Measurements from ENCODE around the gene SHISA9.
A peak's percentile ranks its signal among the peaks of the same experiment; 100 is the strongest.

Gene SHISA9

DNA sequence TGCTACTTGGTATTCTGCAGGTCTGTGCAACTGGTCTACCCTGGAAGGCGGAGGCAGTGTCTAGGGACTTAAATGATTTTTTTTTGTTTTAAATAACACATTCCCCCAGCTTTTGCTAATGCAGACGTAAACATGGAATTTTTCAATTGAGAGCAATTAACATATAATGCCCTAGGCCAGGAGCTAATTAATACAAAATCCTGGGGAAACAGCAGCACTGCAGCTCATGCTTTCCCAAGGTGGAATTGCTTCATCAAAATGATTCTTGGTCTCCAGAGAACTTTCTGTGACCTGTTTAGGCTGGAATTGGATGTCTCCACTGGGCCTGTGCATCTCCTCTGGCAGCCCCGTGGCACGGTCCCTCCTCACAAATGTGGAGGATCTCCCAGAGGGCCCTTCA is 50.6 kb downstream of the SHISA9 start:
- DNase-seq (ENCODE audit: low read depth): no peak

DNA sequence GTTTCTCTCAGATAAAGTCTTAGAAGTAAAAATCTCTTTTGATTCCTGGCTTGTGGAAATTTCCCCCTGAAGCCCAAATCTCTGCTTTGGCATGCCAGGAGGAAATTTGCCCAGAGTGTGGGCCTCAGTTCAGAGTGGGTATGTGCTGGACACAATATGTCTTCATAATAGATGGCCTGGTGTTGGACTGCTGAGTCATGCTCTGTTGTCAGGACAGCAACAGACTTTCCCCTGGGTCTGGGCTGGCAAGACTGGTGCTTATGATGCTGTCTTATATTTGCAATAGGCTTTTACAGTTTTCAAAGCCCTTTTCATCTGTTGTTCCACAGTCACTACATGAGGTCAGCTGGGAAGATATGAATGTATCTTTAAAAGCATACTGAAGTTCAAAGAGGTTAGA is 57.0 kb downstream of the SHISA9 start:
- no peak for DNase-seq (ENCODE audit: low read depth)

DNA sequence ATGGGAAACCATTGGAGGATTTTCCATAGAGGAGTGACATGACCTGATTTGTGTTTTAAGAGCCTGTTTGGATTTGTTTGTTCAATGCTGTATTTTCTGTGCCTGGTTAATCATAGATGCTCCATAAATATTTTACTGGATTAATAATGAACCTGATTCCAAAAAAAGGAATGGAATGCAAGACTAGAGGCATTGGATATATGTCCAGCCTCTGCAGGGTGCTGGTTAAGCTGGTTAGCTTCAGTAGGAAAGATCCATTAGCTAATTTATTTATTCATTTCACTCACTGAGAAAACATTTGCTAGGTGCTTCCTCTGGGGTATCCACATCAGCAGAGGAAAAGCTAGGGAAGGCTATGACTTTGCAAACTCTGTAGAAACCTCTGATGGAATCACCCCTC is 57.7 kb downstream of the SHISA9 start:
- no peak for DNase-seq (ENCODE audit: low read depth)

DNA sequence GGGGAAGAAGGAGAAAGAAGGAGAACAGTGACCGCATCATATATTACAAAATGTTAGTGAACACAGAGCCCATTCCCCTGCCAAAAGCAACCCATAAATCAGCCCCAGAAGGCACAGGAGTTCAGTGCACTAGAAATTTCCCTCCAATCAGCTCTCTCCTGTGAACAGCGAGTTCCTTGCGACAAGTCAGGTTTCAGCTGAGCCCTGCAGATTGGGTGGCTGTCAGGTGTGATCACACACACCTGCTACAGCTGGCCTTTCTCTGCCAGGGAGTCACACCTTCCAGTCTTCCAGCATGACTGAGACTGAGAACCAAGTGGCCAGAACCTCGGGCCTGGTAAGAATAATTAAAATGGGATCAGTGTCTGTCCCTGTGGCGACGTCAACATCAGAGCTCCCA is 60.2 kb downstream of the SHISA9 start:
- DNase-seq (ENCODE audit: low read depth): no peak

- no peak for DNase-seq (ENCODE audit: low read depth)
These were observed 63.1 kb downstream of the SHISA9 start for GRCh38 chr16:12964461-12964860.

DNA sequence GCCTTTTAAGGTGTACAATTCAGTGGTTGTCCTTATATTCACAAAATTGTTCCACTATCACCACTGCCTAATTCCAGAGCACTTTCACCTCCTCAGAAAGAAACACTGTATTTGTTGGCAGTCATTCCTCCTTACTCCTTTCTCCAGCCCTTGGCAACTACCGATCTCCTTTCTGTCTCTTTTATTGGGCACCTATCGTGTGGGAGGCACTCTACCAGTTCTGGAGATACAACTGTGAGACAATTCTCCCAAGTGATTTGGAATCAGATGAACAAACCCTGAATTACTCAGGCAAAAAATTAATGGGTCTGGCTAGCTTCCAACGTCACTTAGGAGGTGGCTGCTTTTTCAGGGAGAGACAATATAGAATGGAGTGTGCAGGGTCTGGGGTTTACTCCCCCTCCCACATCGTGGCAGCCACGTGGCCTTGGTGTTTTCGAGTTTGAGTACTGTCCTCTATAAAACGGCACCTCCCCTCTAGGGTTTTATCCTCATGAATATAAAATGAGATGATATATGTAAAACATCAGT is 63.9 kb downstream of the SHISA9 start:
- DNase-seq (ENCODE audit: low read depth): no peak

GRCh38 chr16:12971241-12971640 is 69.8 kb downstream of the SHISA9 start:
- DNase-seq (ENCODE audit: low read depth): peak; percentile 3

DNA sequence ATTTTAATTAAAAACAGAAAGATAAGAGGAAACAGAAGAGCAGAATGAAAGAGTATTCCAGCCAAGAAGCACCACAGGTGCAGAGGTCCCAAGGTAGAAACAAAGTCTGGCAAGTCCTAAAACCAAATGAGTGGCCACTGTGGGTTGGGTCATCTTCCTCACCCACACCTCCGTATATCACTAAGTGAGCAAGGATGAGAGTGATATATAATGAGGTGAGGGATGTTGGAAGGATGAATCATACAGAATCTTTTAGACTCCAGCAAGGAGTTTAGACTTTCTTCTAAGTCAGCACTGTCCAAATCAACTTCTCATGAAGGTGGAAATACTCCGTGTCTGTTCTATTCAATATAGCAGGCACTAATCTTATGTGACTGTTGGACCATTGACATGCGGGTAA is 70.8 kb downstream of the SHISA9 start:
- DNase-seq (ENCODE audit: low read depth): no peak

DNA sequence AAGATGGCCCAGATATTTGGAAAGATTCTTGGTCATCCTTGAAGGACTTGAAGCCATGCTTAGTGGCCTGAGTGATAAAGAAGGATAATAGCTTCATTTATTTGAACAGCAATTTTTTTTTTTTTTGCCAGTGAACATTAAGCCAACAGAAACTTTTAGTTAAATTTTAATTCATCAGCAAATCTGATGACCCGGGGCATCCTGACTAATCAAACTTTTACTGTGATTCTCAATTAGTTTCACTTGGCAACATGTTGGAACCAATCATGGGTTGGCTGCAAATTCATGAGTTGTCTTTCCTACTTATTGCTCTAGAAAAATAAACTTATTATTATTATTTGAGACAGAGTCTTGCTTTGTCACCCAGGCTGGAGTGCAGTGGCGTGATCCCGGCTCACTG is 74.4 kb downstream of the SHISA9 start:
- DNase-seq (ENCODE audit: low read depth): no peak

DNA sequence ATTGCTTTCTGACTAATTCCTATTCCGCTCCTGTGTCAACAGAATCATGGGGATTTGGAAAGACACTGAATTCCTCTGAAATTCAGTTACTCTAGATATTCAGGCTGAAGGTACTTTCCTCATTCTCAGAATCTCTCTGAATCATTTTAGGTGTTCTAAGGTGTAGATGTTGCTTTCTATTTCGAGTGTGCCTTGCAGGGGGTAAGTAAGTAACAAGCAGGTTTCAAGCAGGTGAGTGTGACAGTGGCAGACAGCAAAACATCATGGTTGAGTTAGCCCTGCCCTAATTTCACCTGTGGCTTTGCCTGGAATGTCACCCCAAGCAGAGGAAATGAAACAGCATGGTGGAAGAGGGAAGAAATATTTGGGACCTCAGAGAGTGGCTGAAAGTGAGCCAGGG is 75.1 kb downstream of the SHISA9 start:
- DNase-seq (ENCODE audit: low read depth): no peak

DNA sequence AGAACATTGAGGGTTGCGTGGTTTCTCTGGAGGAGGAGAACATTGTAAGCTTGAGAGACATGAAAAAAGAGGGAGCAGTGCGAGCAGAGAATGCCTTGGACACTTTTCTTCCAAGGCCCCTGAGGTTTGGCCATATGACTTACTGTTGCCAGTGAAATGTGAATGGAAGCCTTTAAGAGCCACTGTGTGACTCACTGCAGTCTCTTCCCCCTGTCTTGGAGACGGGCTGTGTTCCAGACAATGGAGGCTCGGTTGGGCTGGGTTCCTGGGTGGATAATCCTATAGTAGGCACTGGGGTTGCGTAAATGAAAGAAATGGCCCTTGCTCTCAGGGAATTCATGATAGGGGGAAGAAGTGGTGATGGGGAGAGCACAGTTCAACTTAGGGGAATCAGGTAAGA is 75.5 kb downstream of the SHISA9 start:
- DNase-seq (ENCODE audit: low read depth): no peak

DNA sequence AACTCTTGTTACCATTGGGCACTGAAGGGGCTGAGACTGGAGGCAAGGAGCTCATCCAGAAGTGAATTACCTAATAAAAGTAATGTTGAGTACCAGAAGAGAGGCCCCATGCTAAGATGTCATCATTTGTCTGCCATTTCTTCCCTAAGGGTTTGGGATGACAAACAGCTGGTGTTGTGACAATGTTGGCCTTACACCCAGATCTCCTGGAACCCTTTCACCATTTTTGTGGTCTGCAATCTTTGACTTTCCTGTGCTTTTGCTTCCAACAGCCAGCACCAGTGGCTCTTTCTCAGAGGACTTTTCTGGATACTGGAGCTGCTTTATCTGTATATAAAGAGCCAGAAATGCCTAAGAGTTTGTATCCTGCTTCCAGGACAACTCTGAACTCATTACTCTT is 84.1 kb downstream of the SHISA9 start:
- no peak for DNase-seq (ENCODE audit: low read depth)

- no peak for DNase-seq (ENCODE audit: low read depth)
These were observed 86.7 kb downstream of the SHISA9 start for GRCh38 chr16:12988071-12988470.

GRCh38 chr16:12992066-12992465 is 90.7 kb downstream of the SHISA9 start:
- DNase-seq (ENCODE audit: low read depth): no peak

DNA sequence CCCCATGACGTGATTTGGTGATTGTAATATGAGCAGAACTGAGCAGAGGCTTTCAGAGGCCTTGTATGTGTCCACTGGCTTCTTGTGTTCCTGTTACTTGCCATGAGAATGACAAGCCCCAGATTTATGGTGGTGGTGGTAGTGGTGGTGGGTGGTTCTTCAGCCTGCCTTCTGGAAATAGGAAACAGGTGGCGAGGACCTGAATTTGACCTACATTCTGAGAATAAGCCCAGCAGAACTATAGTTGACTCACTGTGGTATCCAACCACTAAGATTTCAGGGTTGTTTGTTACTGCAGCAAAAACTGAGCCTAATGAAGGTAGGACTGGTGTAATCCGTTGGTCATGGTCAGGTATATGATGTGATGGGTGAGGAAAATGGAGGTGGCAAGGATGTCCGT is 93.0 kb downstream of the SHISA9 start:
- no peak for DNase-seq (ENCODE audit: low read depth)

GRCh38 chr16:12995721-12996372 is 94.4 kb downstream of the SHISA9 start:
- DNase-seq (ENCODE audit: low read depth): no peak

DNA sequence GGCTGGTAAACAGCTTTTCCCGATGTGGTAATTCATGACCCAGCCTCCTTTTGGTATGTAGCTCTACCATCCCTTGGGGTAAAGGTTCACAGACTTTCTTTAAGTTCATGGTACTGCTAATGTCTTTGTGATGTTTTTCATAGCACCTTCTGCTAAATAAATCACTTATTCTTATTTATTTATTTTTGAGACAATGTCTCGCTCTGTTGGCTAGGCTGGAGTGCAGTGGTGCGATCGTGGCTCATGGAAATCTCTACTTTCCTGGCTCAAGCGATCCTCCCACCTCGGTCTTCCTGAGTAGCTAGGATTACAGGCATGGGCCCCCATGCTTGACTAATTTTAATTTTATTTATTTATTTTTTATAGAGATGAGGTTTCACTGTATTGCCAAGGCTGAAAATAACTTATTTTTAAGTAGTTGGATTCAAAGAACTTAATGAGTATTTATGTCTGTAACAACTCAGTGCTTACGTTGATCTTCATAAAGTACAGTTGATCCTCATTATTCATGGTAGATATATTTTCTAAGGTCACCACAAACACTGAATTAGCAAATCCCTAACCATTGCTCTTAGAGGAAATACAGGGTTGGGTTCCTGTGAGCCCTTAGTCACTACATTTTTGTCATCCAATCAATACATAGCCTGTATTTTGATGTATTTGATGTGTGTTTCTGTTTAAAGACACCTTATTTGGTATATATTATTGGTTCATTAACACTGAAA is 97.1 kb downstream of the SHISA9 start:
- DNase-seq (ENCODE audit: low read depth): no peak

DNA sequence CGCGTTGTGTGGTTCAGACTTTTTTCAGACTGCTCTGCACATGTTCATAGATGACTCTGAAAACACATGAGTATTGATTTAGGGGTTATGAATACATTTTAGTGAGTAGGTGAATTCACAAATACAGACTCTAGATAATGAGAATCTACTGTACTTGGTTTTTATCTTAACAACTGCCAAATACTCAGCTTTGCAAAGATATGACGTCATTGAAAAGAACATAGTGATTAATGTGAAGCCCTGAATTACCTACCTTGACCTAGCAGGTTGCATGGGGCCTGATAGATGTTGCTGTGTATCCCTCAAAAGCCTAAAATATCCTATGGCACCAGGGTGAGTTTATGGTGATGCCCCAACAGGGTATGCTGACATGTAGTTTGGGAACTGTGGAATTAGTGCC is 98.0 kb downstream of the SHISA9 start:
- DNase-seq (ENCODE audit: low read depth): no peak

GRCh38 chr16:13005721-13006247 is 104.4 kb downstream of the SHISA9 start:
- no peak for DNase-seq (ENCODE audit: low read depth)

DNA sequence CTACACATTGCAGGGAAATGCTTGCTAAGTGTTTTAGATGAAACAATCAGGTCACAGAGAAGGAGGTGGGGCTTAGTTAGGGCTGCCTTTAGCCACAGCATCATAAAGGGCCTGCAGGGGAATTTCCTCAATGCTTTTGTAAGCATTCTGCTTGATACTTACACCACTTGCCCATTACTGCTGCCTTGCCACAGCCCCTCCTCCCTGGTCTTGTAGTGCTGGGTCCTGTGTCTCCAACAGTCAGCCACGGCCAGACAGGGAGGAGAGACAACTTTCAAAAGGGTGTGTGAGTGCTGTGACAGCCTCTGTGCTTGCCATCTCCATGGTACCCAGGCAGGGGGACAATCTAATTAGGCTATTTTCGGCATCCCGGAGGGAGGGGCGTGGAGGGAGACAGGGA is 111.2 kb downstream of the SHISA9 start:
- no peak for DNase-seq (ENCODE audit: low read depth)

- DNase-seq (ENCODE audit: low read depth): no peak
These were observed 111.6 kb downstream of the SHISA9 start for GRCh38 chr16:13013043-13013442.

DNA sequence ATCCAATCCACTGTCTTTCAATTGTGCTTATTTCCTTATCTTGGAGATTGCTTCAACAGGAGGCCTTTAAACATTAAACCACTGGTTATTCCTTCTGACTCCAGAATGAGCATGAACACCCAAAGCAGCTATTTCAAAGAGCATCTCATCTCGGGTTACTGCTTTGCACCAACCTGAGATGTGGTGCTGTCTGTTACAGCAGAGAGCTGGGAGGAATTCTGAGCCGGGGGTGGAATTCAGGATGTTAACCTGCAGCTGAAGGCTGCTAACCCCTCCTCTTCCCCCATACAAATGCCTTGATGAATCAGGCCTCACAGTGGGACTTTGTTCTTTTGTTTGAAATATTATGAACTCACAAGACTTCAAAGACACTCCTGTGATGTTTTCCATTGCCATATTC is 113.1 kb downstream of the SHISA9 start:
- DNase-seq (ENCODE audit: low read depth): no peak

GRCh38 chr16:13018026-13018425 is 116.6 kb downstream of the SHISA9 start:
- no peak for DNase-seq (ENCODE audit: low read depth)

- DNase-seq (ENCODE audit: low read depth): no peak
These were observed 120.6 kb downstream of the SHISA9 start for GRCh38 chr16:13021996-13022395.
